GM18520 (cell line): ENCODE measurements around the gene IL1R2.

Experiments used
- ATAC-seq: cut with Tn5 transposase; IDR thresholded peaks from one replicate; pipeline ENCODE4 v1.9.1; 2021; ENCODE audit not compliant: unreplicated experiment

The IL1R2 gene

DNA sequence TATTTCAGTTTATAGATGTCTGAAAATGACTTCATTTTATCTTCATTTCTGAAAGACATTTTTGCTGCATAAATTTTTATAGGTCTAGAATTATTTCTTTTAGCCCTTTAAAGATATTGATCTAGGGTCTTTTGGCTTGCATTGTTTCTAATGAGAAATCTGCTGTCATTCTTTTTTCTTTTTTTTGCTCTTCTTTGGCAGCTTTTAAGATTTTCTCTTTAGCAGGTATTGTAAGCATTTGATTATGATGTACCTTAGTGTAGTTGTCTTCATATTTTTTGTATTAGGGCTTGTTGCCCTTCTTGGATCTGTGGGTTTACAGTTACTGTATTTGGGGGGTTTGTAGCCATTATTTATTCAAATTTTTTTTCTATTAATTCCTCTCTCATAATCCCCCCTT is 84.8 kb downstream of the IL1R2 start:
- no peak for ATAC-seq
